K562 (cell line): ENCODE measurements around the gene GPM6B. TPM values are rescaled to one million over a fixed set of nuclear protein-coding genes. Genes with fewer than 3 reads are reported as not detected.

Experiments
- ATAC-seq: fragments of 200-7000 bp; cut with Tn5 transposase; 3 replicates; pipeline ENCODE4 v1.9.1; 2020; ENCODE audit warnings: moderate library complexity
- BruUV-seq: library from RNA; stranded (reverse); fragments of 400-500 nt; replicated peaks from 2 replicates; lab custom pipeline; 2021; lab: Mats Ljungman, UMichigan
- CTCF ChIA-PET: fragments of 300-600 bp; formaldehyde crosslinking; extraction: SDS; loops from one replicate; lab custom pipeline; 2021; ENCODE audit warnings: low intra/inter-chr PET ratio; lab: Yijun Ruan, JAX
- POLR2A ChIA-PET: fragments of 300-600, 350-650 bp; sonication (Branson Sonifier 250); formaldehyde crosslinking; extraction: SDS; loops from one replicate; lab custom pipeline; 2021; ENCODE audit warnings: antibody characterized with exemption, inconsistent platforms; lab: Yijun Ruan, JAX
- DNase-seq, 4 experiments: peaks; one replicate each; pipeline versions ENCODE4 v3.0.0 to v3.0.0-alpha.2; 2011 to 2018; ENCODE audit warnings: low spot score in 3 of 4, mixed read lengths in 3 of 4; ENCODE audit errors: extremely low read depth in 1 of 4
- FAIRE-seq: peaks from 2 replicates; lab custom pipeline; 2011; peaks lifted over from hg19 to GRCh38; lab: Jason Lieb, UNC
- H2AFZ ChIP-seq: 2 replicates; pipeline ENCODE4 v1.6.0; 2011; ENCODE audit warnings: low read depth, low read length, control low read depth, inconsistent platforms
- H3K27ac ChIP-seq: fragments of 200-600 bp; 3 replicates; pipeline ENCODE4 v1.8.0; 2011; ENCODE audit warnings: low read depth, mild to moderate bottlenecking, control low read depth, inconsistent platforms, low read length, moderate library complexity, mixed read lengths; ENCODE audit errors: extremely low read depth
- H3K27me3 ChIP-seq, 2 experiments: fragments of 300-600 bp in 1 of 2; 2 replicates in 1 of 2; 3 replicates in 1 of 2; pipeline versions ENCODE4 v1.6.0 to v1.8.0; 2011; ENCODE audit warnings: inconsistent platforms in 2 of 2, low read length in 2 of 2, mild to moderate bottlenecking in 1 of 2, mixed read lengths in 1 of 2, moderate library complexity in 1 of 2; ENCODE audit not compliant: control insufficient read depth in 2 of 2, insufficient read depth in 2 of 2
- H3K36me3 ChIP-seq: fragments of 300-600 bp; 3 replicates; pipeline ENCODE4 v1.8.0; 2011; ENCODE audit warnings: mild to moderate bottlenecking, low read length, inconsistent platforms; ENCODE audit not compliant: control insufficient read depth, insufficient read depth
- H3K4me1 ChIP-seq, 2 experiments: fragments of 200-600 bp in 1 of 2; replicated peaks in 1 of 2; 2 replicates in 1 of 2; 3 replicates in 1 of 2; pipeline versions ENCODE4 v1.5.1 to v1.8.0; 2011; ENCODE audit warnings: inconsistent platforms in 2 of 2, low read length in 2 of 2, mild to moderate bottlenecking in 1 of 2, mixed read lengths in 1 of 2, moderate library complexity in 1 of 2; ENCODE audit not compliant: control insufficient read depth in 2 of 2, insufficient read depth in 2 of 2
- H3K4me2 ChIP-seq: 2 replicates; pipeline ENCODE4 v1.6.1; 2011; ENCODE audit warnings: low read length, control low read depth, inconsistent platforms, mixed read lengths; ENCODE audit not compliant: insufficient read depth
- H3K4me3 ChIP-seq: fragments of 200-600 bp; sonication (generic), shearing (Covaris generic); 2 replicates; pipeline ENCODE4 v1.5.1; 2016; ENCODE audit warnings: control low read depth, inconsistent platforms
- H3K79me2 ChIP-seq: fragments of 200-600 bp; 3 replicates; pipeline ENCODE4 v1.8.0; 2011; ENCODE audit warnings: low read length, inconsistent platforms; ENCODE audit not compliant: control insufficient read depth, insufficient read depth
- H3K9ac ChIP-seq, 2 experiments: 2 replicates each; pipeline versions ENCODE4 v1.6.0 to v1.6.1; 2011; ENCODE audit warnings: low read depth in 2 of 2, low read length in 2 of 2, control low read depth in 1 of 2, inconsistent platforms in 1 of 2, mild to moderate bottlenecking in 1 of 2, mixed read lengths in 1 of 2; ENCODE audit not compliant: insufficient read depth in 1 of 2
- H3K9me1 ChIP-seq: one replicate; pipeline ENCODE4 v1.6.0; 2011; ENCODE audit warnings: inconsistent platforms, mild to moderate bottlenecking, low read length, moderate library complexity; ENCODE audit not compliant: control insufficient read depth, insufficient read depth
- H3K9me3 ChIP-seq: replicated peaks from 2 replicates; pipeline ENCODE4 v1.5.1; 2011; ENCODE audit warnings: low read depth, low read length, inconsistent platforms; ENCODE audit not compliant: control insufficient read depth, insufficient read depth
- H4K20me1 ChIP-seq: replicated peaks from 2 replicates; pipeline ENCODE4 v1.6.1; 2011; ENCODE audit warnings: low read length, inconsistent platforms, mixed read lengths; ENCODE audit not compliant: control insufficient read depth, insufficient read depth
- ATF7 ChIP-seq: fragments of 450-650 bp; IDR thresholded peaks from 2 replicates; pipeline ENCODE4 v1.7.1; 2014; ENCODE audit warnings: mild to moderate bottlenecking, moderate library complexity
- MEIS2 ChIP-seq: fragments of 450-650 bp; IDR thresholded peaks from 2 replicates; pipeline ENCODE4 v1.6.1; 2014; ENCODE audit warnings: mild to moderate bottlenecking; ENCODE audit not compliant: partially characterized antibody
- RB1 ChIP-seq: fragments of 450-650 bp; IDR thresholded peaks from 2 replicates; pipeline ENCODE4 v1.6.1; 2017; ENCODE audit warnings: low read depth, mild to moderate bottlenecking
- USF1 ChIP-seq: sonication (generic); formaldehyde crosslinking; IDR thresholded peaks from 2 replicates; pipeline ENCODE4 v1.9.0; 2022; ENCODE audit warnings: mild to moderate bottlenecking, missing genetic modification reagents
- WGBS: fragments of 100-300 bp; shearing (Covaris generic); methylation state at CpG from one replicate; pipeline ENCODE4 v1.1.6; 2016; ENCODE audit warnings: low coverage, mixed read lengths; ENCODE audit not compliant: insufficient coverage; ENCODE audit errors: missing lambda C conversion rate; 5-methylcytosine and 5-hydroxymethylcytosine counted together
- in situ Hi-C: fragments of 300-500 bp; cut with MboI; formaldehyde crosslinking; loops from 4 replicates; pipeline ENCODE4 v1.15.0; 2018; ENCODE audit warnings: inconsistent platforms, mixed read lengths
- intact Hi-C: fragments of 100-400 bp; cut with micrococcal nuclease; formaldehyde crosslinking; loops from 2 replicates; pipeline ENCODE4 v1.14.2; 2022
- polyA plus RNA-seq, 8 experiments: library from polyadenylated mRNA; depleted of rRNA in 4 of 8; stranded (reverse) in 5 of 8; unstranded in 3 of 8; fragments of >200 nt; fragmentation: Nextera tagmentation in 2 of 8; fragmentation: Illumina TruSeq in 1 of 8; extraction: Ambion mirVana in 2 of 8; extraction: Trizol in 1 of 8; gene quantifications; 2 replicates each; pipeline versions ENCODE4 v1.2.1 to v1.2.3, GENCODE V29; 2011 to 2014; ENCODE audit warnings: inconsistent platforms in 1 of 8, missing spikeins in 1 of 8
- total RNA-seq, 7 experiments: library from RNA; depleted of rRNA in 6 of 7; stranded (reverse); fragments of >200 nt in 6 of 7; fragmentation: Illumina TruSeq in 2 of 7; extraction: Trizol in 2 of 7; gene quantifications; 2 replicates each; pipeline versions ENCODE4 v1.2.1 to v1.2.3, GENCODE V29; 2011 to 2021; ENCODE audit warnings: low replicate concordance in 1 of 7

The GPM6B gene
- total and polyA plus RNA-seq, 9 of the 15 experiments (the other 6 are each of a cell fraction or from before 2014, with no cell fraction given) = 0.14 to 0.32 TPM; not detected in 7

- Histone ChIP-seq H2AFZ (no peak overlapping the region), H3K9me1 (no peaks in the 10 kb centered on the region), H4K20me1 (no peaks in the 10 kb centered on the region), H3K79me2 (no peaks in the 10 kb centered on the region), H3K4me2 (no peak overlapping the region; the same call in 1 of the 2 replicates), H3K4me3 (no peak overlapping the region), H3K27ac (no peak overlapping the region), H3K9ac (no peak overlapping the region), H3K9me3 (no peaks in the 10 kb centered on the region), H3K27me3 (no peaks in the 10 kb centered on the region), H3K4me1 (peaks cover 0 to 5% of the 10 kb centered on the region in 2 experiments; a peak in 3 of 5 replicates), H3K36me3 (peaks cover 65% of the 10 kb centered on the region)
- no peak for DNase-seq
- peak; percentile 17 for TF ChIP-seq MEIS2
- TF ChIP-seq ATF7 = 0 out of 2 replicates have a peak, but pooled peaks have one; percentile 17
- 0 out of 2 replicates have a peak, but pooled peaks have one; percentile 35 for TF ChIP-seq USF1 (CRISPR knock-in tag)
- no peak for TF ChIP-seq RB1
- no peak for FAIRE-seq
- CTCF ChIA-PET = no interaction called here
- in situ Hi-C loops = no loop called here
- ATAC-seq = peak; percentile 54; the same call in 2 of the 3 replicates
- WGBS = 59% methylated on average over 11 of the region's 13 CpGs
- no TSS peak for BruUV-seq
- POLR2A ChIA-PET = interaction anchor here (0.5 to 1.0 kb wide), 3 partner anchors 8 to 255 kb away, joined by 3 to 4 read pairs (median 4); partner anchors contain the start of genes OFD1 and TRAPPC2
- intact Hi-C loops = no loop called here
These were observed 74.3 kb downstream of the GPM6B start for GRCh38 chrX:13742397-13743176.
